ENCODE measurements around the gene NRBF2. TPM values are rescaled to one million over a fixed set of nuclear protein-coding genes. Genes with fewer than 3 reads are reported as not detected.

The NRBF2 gene
- total RNA-seq, 1 donor from 2014 or later: 21.5 TPM

DNA sequence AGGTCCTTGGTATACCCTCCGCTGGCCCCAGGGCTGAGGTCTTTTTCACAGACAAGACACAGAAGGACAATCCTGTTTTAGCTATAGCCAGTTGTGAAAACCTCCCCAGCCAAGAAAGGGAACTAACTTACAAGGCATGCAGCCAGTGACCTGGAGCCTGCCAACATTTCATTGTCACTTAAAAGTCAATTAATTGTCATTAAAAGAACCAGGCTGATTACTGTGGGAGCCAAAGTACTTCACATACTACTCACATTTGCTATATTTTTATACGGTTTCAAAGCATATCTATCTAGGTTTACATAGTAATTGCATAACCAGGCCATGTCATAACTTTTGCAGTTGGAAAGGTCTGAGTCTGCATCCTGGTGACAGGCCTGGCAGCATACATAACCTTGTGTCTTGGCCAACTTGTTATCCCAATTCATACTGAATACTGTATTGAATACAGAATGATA, 31.1 kb downstream of the NRBF2 start:
- Mint-ChIP-seq H3K9me3 (ENCODE audit: unreplicated experiment) (no peaks in the 10 kb centered on the region), H3K4me1 (ENCODE audit: unreplicated experiment) (no peaks in the 10 kb centered on the region), H3K4me3 (ENCODE audit: unreplicated experiment) (no peak overlapping the region), H3K36me3 (ENCODE audit: unreplicated experiment) (peaks cover 28% of the 10 kb centered on the region), H3K27me3 (ENCODE audit: unreplicated experiment) (no peaks in the 10 kb centered on the region), H3K27ac (ENCODE audit: unreplicated experiment) (no peak overlapping the region)
- no peak for DNase-seq (ENCODE audit: extremely low spot score, unreplicated experiment)
- TF ChIP-seq, protein P1, sequence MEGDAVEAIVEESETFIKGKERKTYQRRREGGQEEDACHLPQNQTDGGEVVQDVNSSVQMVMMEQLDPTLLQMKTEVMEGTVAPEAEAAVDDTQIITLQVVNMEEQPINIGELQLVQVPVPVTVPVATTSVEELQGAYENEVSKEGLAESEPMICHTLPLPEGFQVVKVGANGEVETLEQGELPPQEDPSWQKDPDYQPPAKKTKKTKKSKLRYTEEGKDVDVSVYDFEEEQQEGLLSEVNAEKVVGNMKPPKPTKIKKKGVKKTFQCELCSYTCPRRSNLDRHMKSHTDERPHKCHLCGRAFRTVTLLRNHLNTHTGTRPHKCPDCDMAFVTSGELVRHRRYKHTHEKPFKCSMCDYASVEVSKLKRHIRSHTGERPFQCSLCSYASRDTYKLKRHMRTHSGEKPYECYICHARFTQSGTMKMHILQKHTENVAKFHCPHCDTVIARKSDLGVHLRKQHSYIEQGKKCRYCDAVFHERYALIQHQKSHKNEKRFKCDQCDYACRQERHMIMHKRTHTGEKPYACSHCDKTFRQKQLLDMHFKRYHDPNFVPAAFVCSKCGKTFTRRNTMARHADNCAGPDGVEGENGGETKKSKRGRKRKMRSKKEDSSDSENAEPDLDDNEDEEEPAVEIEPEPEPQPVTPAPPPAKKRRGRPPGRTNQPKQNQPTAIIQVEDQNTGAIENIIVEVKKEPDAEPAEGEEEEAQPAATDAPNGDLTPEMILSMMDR (IDR thresholded peaks at IDR 0.05): no peak

DNA sequence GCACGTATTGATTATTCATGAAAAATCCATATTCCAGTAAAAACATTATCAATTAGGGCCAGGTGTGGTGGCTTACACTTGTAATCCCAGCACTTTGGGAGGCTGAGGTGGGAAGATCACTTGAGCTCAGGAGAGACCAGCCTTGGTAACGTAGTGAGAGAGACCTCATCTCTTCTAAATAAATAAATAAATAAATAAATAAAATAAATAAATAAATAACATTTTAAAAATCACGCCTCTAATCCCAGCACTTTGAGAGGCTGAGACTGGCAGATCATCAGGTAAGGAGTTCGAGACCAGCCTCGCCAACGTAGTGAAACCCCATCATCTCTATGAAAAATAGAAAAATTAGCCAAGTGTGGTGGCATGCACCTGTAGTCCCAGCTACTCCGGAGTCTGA, 32.1 kb downstream of the NRBF2 start:
- no peak overlapping the region for H3K4me3 Mint-ChIP-seq (ENCODE audit: unreplicated experiment)
- no peak overlapping the region for H3K27ac Mint-ChIP-seq (ENCODE audit: unreplicated experiment)
- peaks cover 33% of the 10 kb centered on the region for H3K36me3 Mint-ChIP-seq (ENCODE audit: unreplicated experiment)
- peaks cover 2% of the 10 kb centered on the region for H3K4me1 Mint-ChIP-seq (ENCODE audit: unreplicated experiment)
- no peaks in the 10 kb centered on the region for H3K9me3 Mint-ChIP-seq (ENCODE audit: unreplicated experiment)
- DNase-seq (ENCODE audit: extremely low spot score, unreplicated experiment): no peak
- TF ChIP-seq, protein P1 (IDR thresholded peaks at IDR 0.05): no peak
- no peaks in the 10 kb centered on the region for H3K27me3 Mint-ChIP-seq (ENCODE audit: unreplicated experiment)

DNA sequence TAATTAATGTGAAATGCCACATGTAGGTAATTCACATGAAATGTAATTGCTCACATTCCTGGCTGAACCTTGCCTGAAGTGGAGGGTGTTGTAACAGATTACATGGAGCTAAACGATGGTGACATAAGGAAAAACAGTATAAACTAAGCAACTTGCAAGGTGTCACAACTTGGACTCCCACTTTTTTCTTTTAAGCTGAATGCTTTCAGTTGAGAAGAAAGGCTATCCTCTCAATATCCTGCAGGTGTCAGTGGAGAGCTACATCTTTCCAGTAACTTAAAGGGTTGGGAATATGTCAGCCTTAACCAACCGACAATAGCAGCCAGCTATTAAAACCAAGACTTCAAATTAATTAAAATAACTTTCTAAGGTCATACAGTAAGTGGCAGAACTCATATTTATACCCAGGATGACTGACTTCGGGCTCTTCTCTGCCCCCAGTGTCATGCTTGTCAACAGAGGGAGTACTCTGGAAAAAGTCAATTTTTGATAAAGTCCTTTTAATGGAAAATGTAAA, 33.7 kb downstream of the NRBF2 start:
- no peaks in the 10 kb centered on the region for H3K9me3 Mint-ChIP-seq (ENCODE audit: unreplicated experiment)
- no peak for DNase-seq (ENCODE audit: extremely low spot score, unreplicated experiment)

DNA sequence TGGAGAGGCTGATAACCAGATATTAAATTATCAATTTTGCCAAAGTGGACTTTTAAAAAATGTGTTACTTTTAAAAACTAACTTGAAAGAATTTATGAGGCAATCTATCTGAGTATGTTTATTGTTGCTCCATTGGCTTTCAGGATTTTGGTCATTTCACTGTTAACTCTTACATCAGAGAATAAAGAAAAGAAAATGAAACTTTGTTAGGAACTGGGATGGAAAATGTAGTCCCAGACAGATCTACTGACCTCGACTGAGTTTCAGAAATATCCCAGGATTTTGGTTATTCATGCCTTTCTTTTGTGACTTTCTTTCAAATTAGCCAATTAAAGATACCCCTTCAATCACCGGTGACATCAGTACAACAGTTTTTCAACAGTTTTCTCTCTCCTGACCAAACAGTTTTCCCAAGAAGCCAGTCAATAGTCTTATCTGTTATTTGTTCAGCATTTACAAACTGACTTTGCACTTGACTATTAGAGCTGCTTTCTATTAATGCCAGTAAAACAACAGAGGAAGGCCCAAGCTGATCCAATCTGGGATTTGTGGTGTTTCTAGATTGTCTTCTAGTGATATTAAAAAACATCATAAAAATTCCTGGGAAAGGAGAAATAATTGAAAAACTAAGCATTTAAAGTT, 35.8 kb downstream of the NRBF2 start:
- H3K27ac Mint-ChIP-seq (ENCODE audit: unreplicated experiment): peak overlapping the region; percentile 39
- TF ChIP-seq, protein P1 (IDR thresholded peaks at IDR 0.05): no peak

More for the DNA sequence above, 33.7 kb downstream of the NRBF2 start:
- Mint-ChIP-seq H3K36me3 (ENCODE audit: unreplicated experiment) (peaks cover 43% of the 10 kb centered on the region), H3K4me1 (ENCODE audit: unreplicated experiment) (peaks cover 7% of the 10 kb centered on the region), H3K27me3 (ENCODE audit: unreplicated experiment) (no peaks in the 10 kb centered on the region), H3K4me3 (ENCODE audit: unreplicated experiment) (no peak overlapping the region), H3K27ac (ENCODE audit: unreplicated experiment) (no peak overlapping the region)
- TF ChIP-seq, protein P1 (IDR thresholded peaks at IDR 0.05): peak; percentile 84

DNA sequence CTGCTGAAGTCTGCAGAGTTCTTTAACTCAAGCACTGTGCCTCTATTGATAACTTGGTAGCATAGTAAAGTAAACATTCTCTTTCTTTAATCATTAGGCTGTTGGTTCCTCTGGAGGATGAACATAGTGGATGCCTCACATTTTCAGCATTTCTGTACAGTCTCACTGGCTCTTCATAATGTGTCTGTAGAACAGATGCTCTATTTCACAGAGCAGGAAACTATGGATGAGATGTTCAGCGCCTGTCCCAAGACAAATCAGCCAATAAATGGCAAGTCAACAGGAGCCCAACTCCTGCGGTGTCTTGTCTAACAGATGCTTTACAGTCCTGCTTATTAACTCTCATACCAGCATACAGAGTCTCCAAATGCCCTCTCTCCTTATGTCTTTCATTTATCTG, 36.5 kb downstream of the NRBF2 start:
- no peak overlapping the region for H3K27ac Mint-ChIP-seq (ENCODE audit: unreplicated experiment)
- no peaks in the 10 kb centered on the region for H3K27me3 Mint-ChIP-seq (ENCODE audit: unreplicated experiment)
- no peak overlapping the region for H3K4me3 Mint-ChIP-seq (ENCODE audit: unreplicated experiment)
- H3K9me3 Mint-ChIP-seq (ENCODE audit: unreplicated experiment): no peaks in the 10 kb centered on the region
- peaks cover 11% of the 10 kb centered on the region for H3K4me1 Mint-ChIP-seq (ENCODE audit: unreplicated experiment)
- TF ChIP-seq, protein P1 (IDR thresholded peaks at IDR 0.05): no peak
- H3K36me3 Mint-ChIP-seq (ENCODE audit: unreplicated experiment): peaks cover 60% of the 10 kb centered on the region
- DNase-seq (ENCODE audit: extremely low spot score, unreplicated experiment): no peak

More for the DNA sequence above, 35.8 kb downstream of the NRBF2 start:
- no peaks in the 10 kb centered on the region for H3K9me3 Mint-ChIP-seq (ENCODE audit: unreplicated experiment)
- DNase-seq (ENCODE audit: extremely low spot score, unreplicated experiment): no peak
- no peak overlapping the region for H3K4me3 Mint-ChIP-seq (ENCODE audit: unreplicated experiment)
- peaks cover 57% of the 10 kb centered on the region for H3K36me3 Mint-ChIP-seq (ENCODE audit: unreplicated experiment)
- H3K27me3 Mint-ChIP-seq (ENCODE audit: unreplicated experiment): no peaks in the 10 kb centered on the region
- peaks cover 11% of the 10 kb centered on the region for H3K4me1 Mint-ChIP-seq (ENCODE audit: unreplicated experiment)
